OCI-LY3 (cell line): Measurements from ENCODE around the gene E2F2.

Experiments
- CTCF ChIP-seq: fragments of 200-600, 300-600 bp; sonication (generic); IDR thresholded peaks from 2 replicates; pipeline ENCODE4 v1.5.1; 2014; ENCODE audit warnings: antibody characterized with exemption, low read length, low read depth
- EZH2phosphoT487 ChIP-seq: fragments of 200-600 bp; shearing (Covaris generic); IDR thresholded peaks from 2 replicates; pipeline ENCODE4 v1.6.1; 2018; ENCODE audit warnings: antibody characterized with exemption, mixed run types, low read depth

GRCh38 chr1:23567629-23567995, 36.6 kb upstream of the E2F2 start:
- TF ChIP-seq CTCF (no peak), EZH2phosphoT487 (no peak)
